GM13977 (cell line): ENCODE measurements around the gene CLDN6.

Experiments
- DNase-seq: peaks from one replicate; pipeline ENCODE4 v3.0.0; 2012; ENCODE audit warnings: low spot score
- in situ Hi-C: fragments of 300-500 bp; cut with MboI; formaldehyde crosslinking; loops from one replicate; pipeline ENCODE4 v1.12.0; 2022; ENCODE audit warnings: low sequenced_read_pairs, low pct_unique_long_range_greater_than_20kb, mixed read lengths, inconsistent platforms; ENCODE audit not compliant: unreplicated experiment
- TF ChIP-seq, protein P1 (sequence below): IDR thresholded peaks from 2 replicates; pipeline ENCODE4 v1.5.1; 2012; ENCODE audit warnings: mild to moderate bottlenecking, control low read depth; ENCODE audit not compliant: insufficient read depth; ENCODE audit errors: extremely low read depth, missing control alignments

The CLDN6 gene

DNA sequence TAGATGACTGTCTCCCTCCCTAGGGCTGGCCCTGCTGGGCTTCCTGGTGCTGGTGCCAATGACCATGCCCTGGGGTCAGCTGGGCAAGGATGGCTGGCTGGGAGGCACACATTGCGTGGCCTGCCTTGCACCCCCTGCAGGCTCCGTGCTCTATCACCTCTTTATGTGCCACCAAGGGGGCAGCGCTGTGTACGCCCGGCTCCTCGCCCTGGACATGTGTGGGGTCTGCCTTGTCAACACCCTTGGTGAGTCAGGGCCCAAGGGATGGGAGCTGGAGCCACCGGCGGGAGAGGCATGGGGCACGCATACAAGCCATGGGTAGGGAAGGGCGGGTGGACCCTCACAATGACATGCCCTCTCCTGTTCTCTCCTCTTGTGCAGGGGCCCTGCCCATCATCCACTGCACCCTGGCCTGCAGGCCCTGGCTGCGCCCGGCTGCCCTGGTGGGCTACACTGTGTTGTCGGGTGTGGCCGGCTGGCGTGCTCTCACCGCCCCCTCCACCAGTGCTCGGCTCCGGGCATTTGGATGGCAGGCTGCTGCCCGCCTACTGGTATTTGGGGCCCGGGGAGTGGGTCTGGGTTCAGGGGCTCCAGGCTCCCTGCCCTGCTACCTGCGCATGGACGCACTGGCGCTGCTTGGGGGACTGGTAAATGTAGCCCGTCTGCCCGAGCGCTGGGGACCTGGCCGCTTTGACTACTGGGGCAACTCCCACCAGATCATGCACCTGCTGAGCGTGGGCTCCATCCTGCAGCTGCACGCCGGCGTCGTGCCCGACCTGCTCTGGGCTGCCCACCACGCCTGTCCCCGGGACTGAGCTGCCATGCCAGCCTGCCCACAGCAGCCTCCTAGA lies 46.6 kb downstream of the CLDN6 start:
- TF ChIP-seq, protein P1, sequence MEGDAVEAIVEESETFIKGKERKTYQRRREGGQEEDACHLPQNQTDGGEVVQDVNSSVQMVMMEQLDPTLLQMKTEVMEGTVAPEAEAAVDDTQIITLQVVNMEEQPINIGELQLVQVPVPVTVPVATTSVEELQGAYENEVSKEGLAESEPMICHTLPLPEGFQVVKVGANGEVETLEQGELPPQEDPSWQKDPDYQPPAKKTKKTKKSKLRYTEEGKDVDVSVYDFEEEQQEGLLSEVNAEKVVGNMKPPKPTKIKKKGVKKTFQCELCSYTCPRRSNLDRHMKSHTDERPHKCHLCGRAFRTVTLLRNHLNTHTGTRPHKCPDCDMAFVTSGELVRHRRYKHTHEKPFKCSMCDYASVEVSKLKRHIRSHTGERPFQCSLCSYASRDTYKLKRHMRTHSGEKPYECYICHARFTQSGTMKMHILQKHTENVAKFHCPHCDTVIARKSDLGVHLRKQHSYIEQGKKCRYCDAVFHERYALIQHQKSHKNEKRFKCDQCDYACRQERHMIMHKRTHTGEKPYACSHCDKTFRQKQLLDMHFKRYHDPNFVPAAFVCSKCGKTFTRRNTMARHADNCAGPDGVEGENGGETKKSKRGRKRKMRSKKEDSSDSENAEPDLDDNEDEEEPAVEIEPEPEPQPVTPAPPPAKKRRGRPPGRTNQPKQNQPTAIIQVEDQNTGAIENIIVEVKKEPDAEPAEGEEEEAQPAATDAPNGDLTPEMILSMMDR: no peak
- in situ Hi-C loops: no loop called here

DNA sequence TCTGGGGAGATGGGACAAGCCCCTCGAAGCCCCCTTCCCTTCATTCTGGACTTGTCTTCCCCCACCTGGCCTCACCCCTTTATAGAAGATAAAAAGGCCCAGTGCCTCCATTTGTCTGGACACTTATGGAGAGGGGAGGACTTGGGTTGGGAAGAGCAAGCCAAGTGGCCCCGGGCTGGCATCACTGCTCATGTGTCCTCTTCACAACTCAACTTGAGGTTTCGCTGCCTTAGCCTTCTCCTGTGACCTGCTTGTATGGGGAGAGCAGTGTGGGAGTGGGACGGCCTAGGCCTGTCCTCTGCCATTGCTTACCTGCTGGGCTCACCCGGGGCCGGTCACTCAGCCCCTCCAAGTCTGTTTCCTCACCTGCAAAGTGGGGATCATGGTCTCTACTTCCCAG lies 47.4 kb downstream of the CLDN6 start:
- TF ChIP-seq, protein P1: no peak
- no peak for DNase-seq
- in situ Hi-C loops: no loop called here

More for the DNA sequence above, 46.6 kb downstream of the CLDN6 start:
- no peak for DNase-seq

DNA sequence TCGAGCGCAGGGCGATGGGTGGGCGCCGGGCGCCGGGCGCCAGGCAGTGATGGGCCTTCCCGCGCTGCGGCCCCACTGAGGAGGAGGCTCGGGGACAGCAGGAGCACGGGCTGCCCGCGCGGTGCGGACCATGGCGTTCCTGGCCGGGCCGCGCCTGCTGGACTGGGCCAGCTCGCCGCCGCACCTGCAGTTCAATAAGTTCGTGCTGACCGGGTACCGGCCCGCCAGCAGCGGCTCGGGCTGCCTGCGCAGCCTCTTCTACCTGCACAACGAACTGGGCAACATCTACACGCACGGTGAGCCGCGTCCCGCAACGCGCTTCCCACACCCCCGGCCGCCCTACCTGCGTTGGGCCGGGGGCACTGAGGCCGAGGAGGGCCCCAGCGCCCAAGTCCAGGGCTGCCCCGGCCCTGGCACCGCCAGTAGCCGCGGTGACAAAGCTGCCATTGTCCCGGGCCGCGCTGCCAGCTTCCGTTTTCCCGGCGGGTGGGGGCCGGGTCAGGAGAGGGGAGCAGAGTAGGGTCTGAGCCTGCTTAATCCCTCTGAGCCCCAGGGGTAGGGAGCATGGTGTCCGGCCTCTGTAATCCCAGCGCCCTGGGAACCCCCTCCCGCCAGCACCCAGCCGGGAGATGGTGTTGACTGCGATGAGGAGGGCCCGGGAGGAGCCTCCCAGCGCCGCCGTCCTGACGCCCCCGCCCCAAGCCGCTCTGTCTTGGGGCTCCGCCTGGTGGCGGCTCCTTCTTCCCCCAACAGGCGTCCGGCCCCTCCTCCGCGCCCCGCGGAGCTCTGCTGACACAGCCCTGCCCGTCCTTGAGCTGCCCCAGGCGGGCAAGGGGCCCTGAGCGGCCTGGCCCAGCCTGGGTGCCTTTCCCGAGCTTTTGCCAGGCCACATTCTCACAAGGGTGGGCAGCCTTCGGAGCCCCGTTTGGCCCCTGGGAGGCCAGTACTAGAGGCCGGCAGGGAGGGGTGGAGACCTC lies 48.1 kb downstream of the CLDN6 start:
- peak; percentile 92 for DNase-seq
- in situ Hi-C loops: no loop called here
- TF ChIP-seq, protein P1: peak; percentile 63

DNA sequence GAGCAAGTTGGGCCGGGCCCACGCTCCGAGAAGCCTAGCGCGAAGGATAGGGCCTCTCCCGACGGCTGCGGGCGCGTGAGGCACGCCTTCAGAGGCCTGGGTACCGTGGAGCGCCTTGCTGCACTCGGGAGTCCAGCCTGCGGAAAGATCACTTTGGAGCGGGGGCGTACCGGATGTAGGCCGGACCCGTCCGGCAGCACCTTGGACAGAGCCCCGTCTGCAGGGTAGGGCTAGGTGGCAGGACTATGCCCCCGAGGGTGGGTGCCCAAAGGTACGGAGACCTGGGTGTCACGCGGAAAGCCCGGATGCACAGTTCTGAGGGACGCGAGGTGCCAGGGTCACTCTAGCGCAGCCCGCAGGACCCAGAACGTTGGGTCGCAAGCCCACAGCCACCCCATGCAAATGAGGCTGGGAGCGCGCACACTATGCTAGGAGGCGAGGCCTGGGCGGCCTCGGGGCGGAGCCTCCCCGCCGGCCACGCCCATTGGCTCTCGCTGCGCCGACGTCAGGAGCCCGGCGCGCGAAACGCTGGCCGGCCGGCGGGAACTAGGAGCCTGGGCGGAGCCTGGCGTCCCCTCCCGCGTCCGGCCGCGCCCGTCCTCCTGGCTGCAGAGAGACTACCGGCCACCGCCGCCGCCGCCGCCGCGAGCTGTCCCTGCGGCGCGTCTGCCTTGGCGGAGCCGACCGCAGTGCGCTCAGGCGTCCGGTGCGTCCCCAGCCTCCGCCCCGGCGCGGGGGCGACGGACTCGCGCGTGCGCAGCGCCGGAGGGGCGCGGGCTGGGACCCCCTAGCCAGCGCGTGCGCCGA lies 49.0 kb downstream of the CLDN6 start, which contains the start of gene PAQR4:
Gene PAQR4 (plus strand): TSS at position 611 of the 807 bp plus-strand sequence. CDS start 327 bp downstream, outside the sequence.
- in situ Hi-C loops: no loop called here
- TF ChIP-seq, protein P1: no peak
- DNase-seq: peak; percentile 99

DNA sequence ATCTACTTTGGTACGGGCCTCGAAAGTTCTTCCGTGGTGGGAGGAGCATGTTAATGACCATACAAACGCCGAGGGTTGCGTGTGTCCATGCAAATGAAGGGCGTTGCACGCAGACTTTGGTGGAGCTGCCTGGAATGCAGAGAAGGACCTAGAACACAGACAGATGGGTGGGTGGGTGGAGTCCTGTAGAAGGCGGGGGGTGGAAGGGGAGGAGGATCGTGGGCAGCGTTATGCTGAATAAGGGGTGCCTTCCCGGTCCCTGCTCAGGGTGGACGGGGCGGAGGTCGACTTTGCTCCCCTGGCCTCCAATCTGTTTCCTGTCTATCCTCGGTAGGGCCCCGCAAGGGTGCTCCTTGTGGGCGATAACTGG lies 49.6 kb downstream of the CLDN6 start:
- DNase-seq: no peak
- in situ Hi-C loops: no loop called here
- TF ChIP-seq, protein P1: no peak
